Measurements from ENCODE around the gene SMARCB1. TPM values are rescaled to one million over a fixed set of nuclear protein-coding genes. Genes with fewer than 3 reads are reported as not detected.

Gene SMARCB1
- total RNA-seq, 4 donors from 2014 or later: 28.8 to 55.6 (median 34.9) TPM

DNA sequence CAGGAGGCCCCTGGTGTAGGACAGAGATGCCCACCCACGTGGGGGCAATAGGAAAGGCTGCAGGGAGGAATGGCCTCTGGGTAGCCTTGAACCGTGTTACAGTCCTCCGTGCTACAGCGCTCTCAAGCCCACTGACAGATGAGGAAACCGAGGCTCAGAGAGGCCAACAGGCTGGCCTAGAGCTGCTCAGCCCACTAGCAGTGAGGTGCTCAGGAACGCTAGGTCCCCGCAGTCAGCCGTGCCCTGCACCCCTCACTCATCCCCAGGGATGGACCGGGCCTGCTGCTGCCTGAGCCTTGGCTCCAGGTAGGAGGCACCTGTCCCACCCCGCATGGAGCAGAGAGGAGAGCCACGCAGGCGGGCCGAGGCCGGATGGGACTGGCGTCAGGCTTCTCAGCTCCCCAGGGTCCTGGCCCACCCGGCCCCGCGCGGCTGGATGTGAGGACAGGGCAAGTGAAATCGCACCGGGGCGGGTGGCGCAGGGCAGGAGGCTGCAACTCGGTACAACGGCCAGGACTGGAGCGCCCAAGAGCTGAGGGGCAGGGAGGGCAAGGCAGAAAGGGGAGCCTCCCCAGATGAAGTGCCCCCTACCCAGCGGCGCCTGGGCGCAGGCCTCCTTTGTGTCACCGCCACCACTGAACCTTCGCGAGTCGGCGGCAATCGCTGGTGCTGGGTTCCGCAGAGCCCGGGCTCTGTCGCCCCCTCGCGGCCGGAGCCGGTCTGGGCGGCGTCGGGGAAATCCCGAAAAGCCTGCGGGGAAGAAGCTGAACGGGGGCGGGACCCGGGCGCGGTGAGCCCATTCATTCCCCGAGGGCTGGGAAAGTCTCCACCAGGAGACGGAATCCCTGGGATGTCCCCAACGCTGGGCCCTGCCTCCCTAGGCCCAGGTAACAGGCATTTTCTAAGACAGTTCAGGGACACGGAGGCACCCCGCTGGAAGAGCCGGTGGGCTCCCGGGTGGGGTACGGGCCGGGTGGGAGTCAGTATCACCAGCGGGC is 62.5 kb downstream of the SMARCB1 start:
- no peak overlapping the region for H3K27ac ChIP-seq (replicated peaks in 1 of 4)
- intact Hi-C loops (cut with DNase I): loop anchor here (5.0 kb wide), 2 partner anchors 82 to 307 kb away; partner anchors contain the start of gene CHCHD10
- H3K9me3 ChIP-seq: no peaks in the 10 kb centered on the region
- peaks cover 35 to 40% (median 37%) of the 10 kb centered on the region in 4 donors for H3K4me1 ChIP-seq
- no peak for TF ChIP-seq POLR2A (IDR thresholded peaks at IDR 0.05; ENCODE audit: low read depth)
- TF ChIP-seq EP300 (IDR thresholded peaks at IDR 0.05): no peak
- peak in 1 of 2 donors; percentile 62 for TF ChIP-seq POLR2AphosphoS5 (IDR thresholded peaks at IDR 0.05)
- TF ChIP-seq, protein P1, sequence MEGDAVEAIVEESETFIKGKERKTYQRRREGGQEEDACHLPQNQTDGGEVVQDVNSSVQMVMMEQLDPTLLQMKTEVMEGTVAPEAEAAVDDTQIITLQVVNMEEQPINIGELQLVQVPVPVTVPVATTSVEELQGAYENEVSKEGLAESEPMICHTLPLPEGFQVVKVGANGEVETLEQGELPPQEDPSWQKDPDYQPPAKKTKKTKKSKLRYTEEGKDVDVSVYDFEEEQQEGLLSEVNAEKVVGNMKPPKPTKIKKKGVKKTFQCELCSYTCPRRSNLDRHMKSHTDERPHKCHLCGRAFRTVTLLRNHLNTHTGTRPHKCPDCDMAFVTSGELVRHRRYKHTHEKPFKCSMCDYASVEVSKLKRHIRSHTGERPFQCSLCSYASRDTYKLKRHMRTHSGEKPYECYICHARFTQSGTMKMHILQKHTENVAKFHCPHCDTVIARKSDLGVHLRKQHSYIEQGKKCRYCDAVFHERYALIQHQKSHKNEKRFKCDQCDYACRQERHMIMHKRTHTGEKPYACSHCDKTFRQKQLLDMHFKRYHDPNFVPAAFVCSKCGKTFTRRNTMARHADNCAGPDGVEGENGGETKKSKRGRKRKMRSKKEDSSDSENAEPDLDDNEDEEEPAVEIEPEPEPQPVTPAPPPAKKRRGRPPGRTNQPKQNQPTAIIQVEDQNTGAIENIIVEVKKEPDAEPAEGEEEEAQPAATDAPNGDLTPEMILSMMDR (IDR thresholded peaks at IDR 0.05): peak in 2 of 3 experiments; percentile 97 to 98
- H3K27me3 ChIP-seq: no peaks in the 10 kb centered on the region
- no peaks in the 10 kb centered on the region for H3K36me3 ChIP-seq
- no peak for DNase-seq (ENCODE audit: extremely low spot score)
- H3K4me3 ChIP-seq: peak overlapping the region in 3 of 4 donors; percentile 24 to 44 (median 26)
- WGBS: 20% methylated on average over 28 of the region's 62 CpGs

DNA sequence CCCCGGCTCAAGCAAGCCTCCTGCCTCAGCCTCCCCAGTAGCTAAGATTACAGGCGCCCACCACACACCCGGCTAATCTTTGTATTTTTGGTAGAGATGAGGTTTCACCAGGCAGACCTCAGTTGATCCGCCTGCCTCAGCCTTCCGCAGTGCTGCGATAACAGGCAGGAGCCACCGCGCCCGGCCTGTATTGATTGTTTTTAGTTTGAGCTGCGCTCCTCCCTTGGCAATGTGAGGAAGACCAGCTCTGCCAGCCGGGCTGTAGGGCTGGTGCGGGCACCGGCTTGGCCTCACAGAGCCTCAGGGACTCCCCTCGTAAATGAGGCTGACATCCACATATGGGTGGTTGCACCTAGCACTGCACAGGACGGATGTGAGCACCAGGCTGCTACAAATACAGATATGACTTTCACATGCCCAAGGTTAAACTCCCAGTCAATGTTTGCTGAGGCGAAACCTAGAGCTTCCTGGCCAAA is 63.4 kb downstream of the SMARCB1 start:
- no peak for DNase-seq (ENCODE audit: extremely low spot score)
- H3K4me3 ChIP-seq: no peak overlapping the region
- H3K27ac ChIP-seq (replicated peaks in 1 of 4): no peak overlapping the region
- no peaks in the 10 kb centered on the region for H3K9me3 ChIP-seq
- no peaks in the 10 kb centered on the region for H3K27me3 ChIP-seq
- peaks cover 26 to 32% (median 29%) of the 10 kb centered on the region in 4 donors for H3K4me1 ChIP-seq
- intact Hi-C loops (cut with DNase I): no loop called here
- TF ChIP-seq EP300 (IDR thresholded peaks at IDR 0.05): no peak
- TF ChIP-seq POLR2A (IDR thresholded peaks at IDR 0.05; ENCODE audit: low read depth): no peak
- TF ChIP-seq, protein P1 (IDR thresholded peaks at IDR 0.05): no peak
- TF ChIP-seq POLR2AphosphoS5 (IDR thresholded peaks at IDR 0.05): no peak
- no peaks in the 10 kb centered on the region for H3K36me3 ChIP-seq
- WGBS: 88% methylated on average over 12 of the region's 16 CpGs

DNA sequence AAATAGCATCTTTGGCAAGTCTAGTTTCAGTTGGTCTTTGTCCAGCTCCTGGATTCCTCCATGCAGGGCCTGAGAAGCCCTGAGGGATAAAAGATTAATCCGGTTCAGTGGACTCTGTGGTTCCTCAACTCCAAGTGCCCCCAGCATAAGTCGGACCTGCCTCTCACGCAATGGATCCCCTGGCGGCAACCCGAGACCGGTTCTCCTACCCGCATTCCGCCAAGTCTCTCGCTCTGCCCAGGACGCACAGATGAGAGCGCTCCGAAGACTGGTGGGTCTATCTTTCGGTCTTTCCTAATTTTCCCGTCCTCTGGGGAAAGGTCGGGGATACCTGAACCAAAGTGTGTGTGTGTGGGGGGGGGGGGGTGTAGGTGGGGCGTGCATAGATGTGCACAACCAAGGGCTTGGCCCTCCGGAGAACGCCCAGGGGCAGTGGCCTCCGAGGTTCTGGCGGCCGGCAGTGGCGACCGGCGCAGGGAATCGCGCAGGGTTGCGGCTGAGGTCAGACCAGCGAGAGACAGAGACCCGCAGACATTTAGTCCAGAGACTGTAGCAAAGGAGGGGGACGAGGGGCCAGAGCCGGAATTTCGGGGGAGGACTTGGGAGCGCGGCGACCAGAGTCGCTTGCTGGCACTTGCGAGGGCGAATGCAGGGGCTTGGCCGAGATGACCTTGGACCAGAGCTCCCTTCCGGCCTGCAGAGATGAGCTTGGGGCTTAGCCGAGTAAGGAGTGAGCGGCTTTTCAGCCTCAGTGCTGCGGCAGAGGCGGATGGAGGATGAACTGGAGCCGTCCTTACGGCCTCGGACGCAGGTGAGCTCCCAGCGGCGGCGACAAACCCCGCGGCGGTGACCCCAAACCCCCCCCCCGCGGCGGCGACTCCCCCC is 70.2 kb downstream of the SMARCB1 start:
- 15% methylated on average over 30 of the region's 58 CpGs for WGBS
- no peak for TF ChIP-seq POLR2AphosphoS5 (IDR thresholded peaks at IDR 0.05)
- TF ChIP-seq, protein P1 (IDR thresholded peaks at IDR 0.05): peak in 1 of 3 experiments; percentile 26
- no peak for TF ChIP-seq EP300 (IDR thresholded peaks at IDR 0.05)
- TF ChIP-seq POLR2A (IDR thresholded peaks at IDR 0.05; ENCODE audit: low read depth): no peak
- Histone ChIP-seq H3K36me3 (peaks cover 0 to 6% (median 3%) of the 10 kb centered on the region in 4 donors), H3K9me3 (no peaks in the 10 kb centered on the region), H3K4me1 (peaks cover 8 to 31% (median 24%) of the 10 kb centered on the region in 4 donors), H3K27me3 (no peaks in the 10 kb centered on the region), H3K4me3 (peak overlapping the region; percentile 68 to 77 (median 74)), H3K27ac (replicated peaks in 1 of 4) (peak overlapping the region; percentile 92 to 96 (median 94))
- intact Hi-C loops (cut with DNase I): no loop called here
- DNase-seq (ENCODE audit: extremely low spot score): no peak

DNA sequence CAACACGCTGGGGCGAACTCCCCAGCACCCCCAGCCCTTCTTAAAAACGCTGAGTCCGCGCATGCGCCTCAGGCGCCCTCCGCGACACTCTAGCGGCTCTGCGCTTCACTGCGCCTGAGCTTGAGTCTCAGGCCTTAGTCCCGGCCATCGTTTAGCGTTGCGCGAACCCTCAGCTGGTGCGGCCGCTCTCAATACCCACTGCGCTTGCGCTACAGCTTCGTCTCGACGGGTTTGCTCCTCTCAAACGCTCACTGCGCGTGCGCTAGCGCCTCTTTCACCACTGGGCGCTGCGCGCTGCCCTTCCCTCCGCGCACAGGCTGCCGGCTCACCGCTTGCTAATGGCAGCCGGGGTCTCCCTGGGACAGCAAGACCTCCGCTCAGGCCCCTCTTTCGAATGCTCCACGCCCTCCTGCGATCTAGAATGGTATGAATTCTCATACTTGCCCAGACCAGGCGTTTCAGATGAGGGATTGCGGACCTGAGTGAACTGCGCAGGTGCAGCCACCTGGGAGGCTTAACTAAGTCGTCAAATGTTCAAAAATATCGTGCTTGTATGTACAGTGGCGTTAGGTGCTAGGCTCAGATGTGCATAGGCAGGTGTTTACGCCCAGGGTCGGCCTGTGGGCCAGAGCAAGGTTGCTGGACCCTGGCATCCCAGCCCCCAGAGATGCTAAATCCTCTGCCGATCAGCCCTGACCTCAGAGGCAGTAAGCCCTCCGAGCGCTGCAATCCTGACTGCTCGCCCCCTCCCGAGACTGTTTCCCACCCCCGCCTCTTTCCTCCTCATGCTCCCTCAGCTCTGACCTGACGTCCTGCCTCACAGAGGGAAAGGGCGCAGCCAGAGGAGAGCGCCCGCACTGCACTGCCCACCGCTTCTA is 71.1 kb downstream of the SMARCB1 start, which contains the start of gene SLC2A11:
Gene SLC2A11 (plus strand): TSS at position 270 of the 878 bp plus-strand sequence. CDS start 125 bp downstream, at position 395.
- peak within 1 kb of the TSS; percentile 92 to 96 (median 94) for H3K27ac ChIP-seq (replicated peaks in 1 of 4)
- 1% methylated on average over 32 of the region's 60 CpGs for WGBS
- TF ChIP-seq EP300 (IDR thresholded peaks at IDR 0.05) (no peak), POLR2A (IDR thresholded peaks at IDR 0.05; ENCODE audit: low read depth) (peak; percentile 58), POLR2AphosphoS5 (IDR thresholded peaks at IDR 0.05) (peak; percentile 97 to 98)
- TF ChIP-seq, protein P1 (IDR thresholded peaks at IDR 0.05): peak; percentile 17 to 47 (median 20)
- H3K36me3 ChIP-seq: peaks cover 0 to 15% (median 6%) of the 10 kb centered on the region in 4 donors
- peaks cover 8 to 31% (median 24%) of the 10 kb centered on the region in 4 donors for H3K4me1 ChIP-seq
- peak within 1 kb of the TSS; percentile 68 to 77 (median 74) for H3K4me3 ChIP-seq
- no peaks in the 10 kb centered on the region for H3K27me3 ChIP-seq
- no peaks in the 10 kb centered on the region for H3K9me3 ChIP-seq
- peak; percentile 97 for DNase-seq (ENCODE audit: extremely low spot score)
- intact Hi-C loops (cut with DNase I): no loop called here
